ENCODE measurements around the gene TTYH1.
A peak's percentile ranks its signal among the peaks of the same experiment; 100 is the strongest.

TTYH1 gene

DNA sequence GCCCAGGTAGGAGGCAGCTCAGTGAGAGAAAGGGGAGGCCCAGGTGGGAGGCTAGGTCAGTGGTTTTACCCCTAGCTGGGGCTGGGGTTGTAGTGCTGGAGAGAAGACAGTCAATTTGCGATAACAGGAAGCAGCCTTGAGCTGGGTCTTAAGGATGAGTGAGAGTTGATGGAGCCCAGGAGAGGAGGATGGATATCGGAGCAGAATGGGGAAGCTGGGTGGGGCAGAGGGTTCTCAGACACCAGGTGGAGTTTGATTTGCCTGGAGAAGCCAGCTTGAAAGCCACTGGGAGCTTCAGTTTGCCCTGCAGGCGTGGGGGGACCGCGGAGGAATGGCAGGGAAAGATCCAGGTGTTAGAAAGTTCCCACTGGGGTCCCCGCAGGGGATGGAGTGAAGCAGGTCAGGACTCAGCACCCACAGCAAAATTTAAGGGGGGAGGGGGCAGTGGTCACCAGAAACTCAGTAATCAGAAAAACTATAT lies 58.7 kb downstream of the TTYH1 start:
- H3K36me3 ChIP-seq: no peaks in the 10 kb centered on the region
- peaks cover 52% of the 10 kb centered on the region for H3K27me3 ChIP-seq
- H3K9me3 ChIP-seq: no peaks in the 10 kb centered on the region
- H3K4me1 ChIP-seq: no peaks in the 10 kb centered on the region
- no peak overlapping the region for H3K4me3 ChIP-seq (ENCODE audit: low read depth, low read length)
- TF ChIP-seq, protein P1, sequence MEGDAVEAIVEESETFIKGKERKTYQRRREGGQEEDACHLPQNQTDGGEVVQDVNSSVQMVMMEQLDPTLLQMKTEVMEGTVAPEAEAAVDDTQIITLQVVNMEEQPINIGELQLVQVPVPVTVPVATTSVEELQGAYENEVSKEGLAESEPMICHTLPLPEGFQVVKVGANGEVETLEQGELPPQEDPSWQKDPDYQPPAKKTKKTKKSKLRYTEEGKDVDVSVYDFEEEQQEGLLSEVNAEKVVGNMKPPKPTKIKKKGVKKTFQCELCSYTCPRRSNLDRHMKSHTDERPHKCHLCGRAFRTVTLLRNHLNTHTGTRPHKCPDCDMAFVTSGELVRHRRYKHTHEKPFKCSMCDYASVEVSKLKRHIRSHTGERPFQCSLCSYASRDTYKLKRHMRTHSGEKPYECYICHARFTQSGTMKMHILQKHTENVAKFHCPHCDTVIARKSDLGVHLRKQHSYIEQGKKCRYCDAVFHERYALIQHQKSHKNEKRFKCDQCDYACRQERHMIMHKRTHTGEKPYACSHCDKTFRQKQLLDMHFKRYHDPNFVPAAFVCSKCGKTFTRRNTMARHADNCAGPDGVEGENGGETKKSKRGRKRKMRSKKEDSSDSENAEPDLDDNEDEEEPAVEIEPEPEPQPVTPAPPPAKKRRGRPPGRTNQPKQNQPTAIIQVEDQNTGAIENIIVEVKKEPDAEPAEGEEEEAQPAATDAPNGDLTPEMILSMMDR (IDR thresholded peaks at IDR 0.05; ENCODE audit: low read depth, low read length): no peak
- no peak for DNase-seq

DNA sequence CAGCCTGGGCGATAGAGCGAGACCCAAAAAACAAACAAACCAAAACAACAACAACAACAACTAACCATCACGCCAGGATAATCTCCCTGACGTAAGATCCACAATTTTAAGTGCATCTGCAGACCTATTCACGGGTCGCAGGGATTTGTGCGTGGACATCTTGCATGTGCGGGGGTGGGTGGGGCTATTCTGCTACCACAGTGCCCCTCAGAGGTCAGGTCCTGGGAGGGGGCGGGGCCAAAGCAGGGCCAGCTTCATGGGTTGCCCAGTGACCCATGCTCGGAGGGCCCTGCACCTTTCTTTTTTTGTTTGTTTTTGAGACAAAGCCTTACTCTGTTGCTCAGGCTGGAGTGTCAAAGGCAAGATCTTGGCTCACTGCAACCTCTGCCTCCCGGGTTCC lies 60.4 kb downstream of the TTYH1 start:
- H3K27me3 ChIP-seq: peaks cover 40% of the 10 kb centered on the region

DNA sequence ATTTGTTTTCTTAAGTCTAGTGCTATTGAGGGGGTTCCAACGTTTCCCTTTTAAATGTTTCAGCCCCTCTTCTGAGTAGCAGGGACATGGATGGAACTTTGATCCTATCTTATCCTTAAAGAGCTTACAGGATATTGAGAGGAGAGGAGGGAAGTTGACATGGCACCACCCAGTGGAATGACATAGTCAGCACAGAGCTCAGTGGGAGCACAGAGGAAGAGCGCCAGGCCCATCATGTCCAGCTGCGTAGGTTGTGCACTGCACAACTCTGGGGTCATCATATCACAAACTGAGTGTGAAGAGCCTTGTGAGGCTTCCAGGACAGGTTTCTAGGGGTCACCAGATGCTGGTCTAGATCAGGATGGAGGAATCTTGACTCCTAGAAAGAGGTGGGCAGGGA lies 62.4 kb downstream of the TTYH1 start:
- Histone ChIP-seq H3K27me3 (peaks cover 32% of the 10 kb centered on the region), H3K9me3 (no peaks in the 10 kb centered on the region), H3K4me1 (no peaks in the 10 kb centered on the region), H3K36me3 (no peaks in the 10 kb centered on the region), H3K4me3 (ENCODE audit: low read depth, low read length) (no peak overlapping the region)
- TF ChIP-seq, protein P1 (IDR thresholded peaks at IDR 0.05; ENCODE audit: low read depth, low read length): peak; percentile 27
- no peak for DNase-seq

More for the DNA sequence above, 60.4 kb downstream of the TTYH1 start:
- TF ChIP-seq, protein P1 (IDR thresholded peaks at IDR 0.05; ENCODE audit: low read depth, low read length): no peak
- H3K4me3 ChIP-seq (ENCODE audit: low read depth, low read length): no peak overlapping the region
- H3K9me3 ChIP-seq: no peaks in the 10 kb centered on the region
- no peaks in the 10 kb centered on the region for H3K4me1 ChIP-seq
- no peak for DNase-seq
- H3K36me3 ChIP-seq: no peaks in the 10 kb centered on the region

DNA sequence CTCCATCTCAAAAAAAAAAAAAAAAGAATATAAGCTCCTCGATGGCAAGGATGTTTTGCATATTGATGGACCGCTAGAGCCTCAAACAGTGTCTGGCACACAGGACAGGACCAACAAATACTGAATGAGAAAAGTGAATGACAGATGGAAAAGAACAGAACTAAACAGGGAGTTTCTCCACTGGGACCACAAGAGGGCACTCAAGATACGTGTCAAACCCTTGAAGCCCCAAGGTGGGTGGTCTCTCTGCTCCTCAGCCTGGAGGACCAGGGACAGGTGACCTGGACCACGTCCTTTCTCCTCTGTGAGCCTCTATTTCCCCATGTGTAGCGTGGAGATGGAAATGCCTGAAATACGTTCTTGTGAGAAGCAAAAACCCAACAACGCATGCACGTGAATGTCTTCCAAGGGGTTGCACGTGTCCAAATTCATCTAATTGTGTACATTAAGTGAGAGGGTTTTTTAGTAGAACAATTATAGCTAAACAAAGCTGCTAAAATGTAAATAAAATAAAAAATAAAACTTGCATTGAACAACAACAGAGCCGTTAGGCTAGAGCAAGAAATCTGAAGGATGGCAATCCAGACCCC lies 63.5 kb downstream of the TTYH1 start:
- TF ChIP-seq, protein P1 (IDR thresholded peaks at IDR 0.05; ENCODE audit: low read depth, low read length): peak; percentile 78

DNA sequence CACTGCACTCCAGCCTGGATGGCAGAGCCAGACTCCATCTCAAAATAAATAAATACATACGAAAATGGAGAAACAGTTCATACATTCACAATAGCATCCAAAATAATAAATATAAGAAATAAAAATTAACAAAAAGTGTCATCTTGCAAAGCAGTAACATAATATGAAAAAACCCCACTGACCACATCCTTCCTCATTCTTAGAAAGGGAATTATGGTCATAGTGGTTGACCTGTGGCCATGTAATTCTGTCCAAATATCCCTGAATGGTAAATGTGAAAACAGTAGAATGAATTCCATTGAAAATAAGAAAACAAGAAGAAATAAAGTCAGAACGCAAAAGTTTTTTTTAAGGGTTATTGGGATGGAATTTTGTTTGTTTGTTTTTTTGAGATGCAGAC lies 64.8 kb downstream of the TTYH1 start:
- TF ChIP-seq, protein P1 (IDR thresholded peaks at IDR 0.05; ENCODE audit: low read depth, low read length): no peak
- no peaks in the 10 kb centered on the region; the same call in 1 of the 2 replicates for H3K9me3 ChIP-seq
- H3K27me3 ChIP-seq: peaks cover 27% of the 10 kb centered on the region
- no peak overlapping the region for H3K4me3 ChIP-seq (ENCODE audit: low read depth, low read length)
- no peak for DNase-seq
- no peaks in the 10 kb centered on the region for H3K4me1 ChIP-seq
- H3K36me3 ChIP-seq: no peaks in the 10 kb centered on the region

More for the DNA sequence above, 63.5 kb downstream of the TTYH1 start:
- Histone ChIP-seq H3K9me3 (no peaks in the 10 kb centered on the region), H3K4me3 (ENCODE audit: low read depth, low read length) (no peak overlapping the region), H3K27me3 (peaks cover 27% of the 10 kb centered on the region), H3K4me1 (no peaks in the 10 kb centered on the region), H3K36me3 (no peaks in the 10 kb centered on the region)
- no peak for DNase-seq

DNA sequence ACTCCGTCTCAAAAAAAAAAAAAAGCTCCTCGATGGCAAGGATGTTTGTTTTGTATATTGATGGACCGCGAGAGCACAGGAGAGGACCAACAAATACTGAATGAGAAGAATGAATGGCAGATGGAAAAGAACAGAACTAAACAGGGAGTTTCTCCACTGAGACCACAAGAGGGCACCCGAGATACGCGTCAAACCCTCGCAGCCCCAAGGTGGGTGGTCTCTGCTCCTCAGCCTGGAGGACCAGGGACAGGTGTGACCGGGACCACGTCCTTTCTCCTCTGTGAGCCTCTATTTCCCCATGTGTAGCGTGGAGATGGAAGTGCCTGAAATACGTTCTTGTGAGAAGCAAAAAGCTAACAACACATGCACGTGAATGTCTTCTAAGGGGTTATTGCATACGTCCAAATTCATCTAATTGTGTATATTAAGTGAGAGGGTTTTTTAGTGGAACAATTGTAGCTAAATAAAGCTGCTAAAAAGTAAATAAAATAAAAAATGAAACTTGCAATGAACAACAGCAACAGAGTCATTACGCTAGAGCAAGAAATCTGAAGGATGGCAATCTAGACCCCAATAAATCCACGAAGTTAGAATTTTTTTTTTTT lies 66.2 kb downstream of the TTYH1 start:
- Histone ChIP-seq H3K4me3 (ENCODE audit: low read depth, low read length) (no peak overlapping the region), H3K4me1 (no peaks in the 10 kb centered on the region), H3K36me3 (no peaks in the 10 kb centered on the region), H3K9me3 (no peaks in the 10 kb centered on the region; the same call in 1 of the 2 replicates), H3K27me3 (peaks cover 29% of the 10 kb centered on the region)
- DNase-seq: peak; percentile 49
- TF ChIP-seq, protein P1 (IDR thresholded peaks at IDR 0.05; ENCODE audit: low read depth, low read length): peak; percentile 80

Measured in BE2C (cell line).